Retinal pigment epithelial cell (primary cell): ENCODE data around the gene MICB.

ENCODE experiments used
- DNase-seq: peaks from one replicate; pipeline ENCODE4 v3.0.0-alpha.2; 2010; ENCODE audit warnings: low read depth
- H3K4me3 ChIP-seq: 2 replicates; pipeline ENCODE4 v1.5.1; 2011; ENCODE audit warnings: mild to moderate bottlenecking, low read length, control low read depth, moderate library complexity
- TF ChIP-seq, protein P1 (sequence below): conservative IDR thresholded peaks from 2 replicates; pipeline ENCODE4 v1.5.1; 2011; ENCODE audit warnings: low read depth, low read length, control low read depth, inconsistent platforms

Gene MICB

DNA sequence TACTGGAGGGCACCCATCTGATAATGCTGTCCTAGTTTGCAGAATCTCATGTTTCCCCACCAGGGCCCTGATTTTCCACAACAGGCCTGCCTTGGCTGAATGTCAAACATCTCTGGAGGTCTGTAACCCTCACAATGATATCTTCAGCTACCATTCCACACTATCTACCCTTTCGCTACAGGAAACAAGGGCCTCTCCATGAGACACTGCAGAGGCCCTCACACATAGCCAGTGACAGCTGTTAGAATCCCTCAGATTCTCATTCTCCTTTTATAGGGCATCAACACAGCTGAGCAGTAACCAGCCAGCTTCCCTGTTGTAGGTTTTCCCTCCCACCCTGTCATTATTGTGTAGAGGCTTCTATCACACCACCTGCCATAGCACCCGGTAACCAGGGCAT is 29.6 kb upstream of the MICB start:
- no peak for DNase-seq

DNA sequence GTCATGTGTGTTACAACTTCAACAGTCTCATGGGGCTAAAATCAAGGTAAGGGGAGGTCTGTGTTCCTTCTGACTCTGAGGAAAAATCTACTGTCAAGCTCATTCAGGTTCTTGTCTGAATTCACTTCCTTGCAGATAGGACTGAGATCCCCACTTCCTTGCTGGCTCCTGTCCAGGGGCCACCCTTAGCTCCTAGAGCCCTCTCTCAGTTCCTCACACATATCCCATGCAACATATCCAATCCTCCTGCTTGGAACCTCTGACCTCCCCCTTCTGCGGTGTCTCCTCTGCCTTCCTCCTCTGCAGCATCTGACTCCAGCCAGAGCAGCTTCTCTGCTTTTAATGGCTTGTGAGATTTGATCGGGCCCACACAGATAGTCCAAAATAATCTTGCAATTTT is 27.1 kb upstream of the MICB start:
- TF ChIP-seq, protein P1, sequence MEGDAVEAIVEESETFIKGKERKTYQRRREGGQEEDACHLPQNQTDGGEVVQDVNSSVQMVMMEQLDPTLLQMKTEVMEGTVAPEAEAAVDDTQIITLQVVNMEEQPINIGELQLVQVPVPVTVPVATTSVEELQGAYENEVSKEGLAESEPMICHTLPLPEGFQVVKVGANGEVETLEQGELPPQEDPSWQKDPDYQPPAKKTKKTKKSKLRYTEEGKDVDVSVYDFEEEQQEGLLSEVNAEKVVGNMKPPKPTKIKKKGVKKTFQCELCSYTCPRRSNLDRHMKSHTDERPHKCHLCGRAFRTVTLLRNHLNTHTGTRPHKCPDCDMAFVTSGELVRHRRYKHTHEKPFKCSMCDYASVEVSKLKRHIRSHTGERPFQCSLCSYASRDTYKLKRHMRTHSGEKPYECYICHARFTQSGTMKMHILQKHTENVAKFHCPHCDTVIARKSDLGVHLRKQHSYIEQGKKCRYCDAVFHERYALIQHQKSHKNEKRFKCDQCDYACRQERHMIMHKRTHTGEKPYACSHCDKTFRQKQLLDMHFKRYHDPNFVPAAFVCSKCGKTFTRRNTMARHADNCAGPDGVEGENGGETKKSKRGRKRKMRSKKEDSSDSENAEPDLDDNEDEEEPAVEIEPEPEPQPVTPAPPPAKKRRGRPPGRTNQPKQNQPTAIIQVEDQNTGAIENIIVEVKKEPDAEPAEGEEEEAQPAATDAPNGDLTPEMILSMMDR, result no peak
- H3K4me3 ChIP-seq, result no peak overlapping the region
- no peak for DNase-seq

More for the DNA sequence above, 29.6 kb upstream of the MICB start:
- H3K4me3 ChIP-seq, result no peak overlapping the region
- TF ChIP-seq, protein P1, result no peak

- TF ChIP-seq, protein P1, result no peak
- DNase-seq, result no peak
- no peak overlapping the region for H3K4me3 ChIP-seq
Measured at GRCh38 chr6:31471711-31472110, 26.2 kb upstream of the MICB start.

- DNase-seq, result no peak
- TF ChIP-seq, protein P1, result no peak
- H3K4me3 ChIP-seq, result no peak overlapping the region
Measured at GRCh38 chr6:31472259-31472658, 25.7 kb upstream of the MICB start.

- no peak for DNase-seq
- H3K4me3 ChIP-seq, result no peak overlapping the region
- TF ChIP-seq, protein P1, result no peak
Measured at GRCh38 chr6:31473244-31473643, 24.7 kb upstream of the MICB start.

GRCh38 chr6:31473780-31474761 is 23.9 kb upstream of the MICB start:
- no peak overlapping the region for H3K4me3 ChIP-seq
- peak; percentile 77 for DNase-seq
- TF ChIP-seq, protein P1, result no peak

DNA sequence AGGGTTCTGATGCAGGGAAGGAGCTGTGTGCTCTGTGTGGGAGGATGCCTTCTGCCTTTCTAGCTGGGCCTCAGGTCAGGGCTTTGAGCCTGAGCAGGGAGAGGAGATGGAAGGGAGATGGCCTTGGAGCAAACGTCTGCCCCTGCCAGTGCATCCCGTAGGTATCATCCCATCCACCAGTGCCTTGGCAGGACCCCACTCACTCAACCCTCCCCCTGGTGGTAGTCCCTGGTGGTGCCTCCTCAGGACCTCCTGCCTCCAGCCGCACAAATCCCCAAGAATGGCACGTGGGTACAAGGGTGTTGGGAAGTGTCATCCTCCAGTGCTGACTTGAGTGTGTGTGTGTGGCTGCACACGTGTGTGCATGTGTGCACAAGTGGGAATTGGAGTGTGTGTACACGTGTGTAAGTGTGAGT is 23.1 kb upstream of the MICB start:
- TF ChIP-seq, protein P1, result peak; percentile 50
- DNase-seq, result no peak
- H3K4me3 ChIP-seq, result no peak overlapping the region
